Sigmoid colon (tissue), 4 donors: ENCODE measurements around the gene CCDC85B.

ENCODE experiments used
- EP300 ChIP-seq, 4 donors: sonication (generic); formaldehyde crosslinking; IDR thresholded peaks; one replicate each; pipeline ENCODE4 v1.6.1; 2017; ENCODE audit warnings: antibody characterized with exemption in 4 of 4
- TF ChIP-seq, protein P1 (sequence below), 4 experiments: fragments of 450-650 bp in 3 of 4; fragments of 200-600 bp in 1 of 4; IDR thresholded peaks; one replicate each; pipeline ENCODE4 v1.5.1; 2016 to 2019; ENCODE audit warnings: antibody characterized with exemption in 4 of 4, mild to moderate bottlenecking in 3 of 4, moderate library complexity in 2 of 4

DNA sequence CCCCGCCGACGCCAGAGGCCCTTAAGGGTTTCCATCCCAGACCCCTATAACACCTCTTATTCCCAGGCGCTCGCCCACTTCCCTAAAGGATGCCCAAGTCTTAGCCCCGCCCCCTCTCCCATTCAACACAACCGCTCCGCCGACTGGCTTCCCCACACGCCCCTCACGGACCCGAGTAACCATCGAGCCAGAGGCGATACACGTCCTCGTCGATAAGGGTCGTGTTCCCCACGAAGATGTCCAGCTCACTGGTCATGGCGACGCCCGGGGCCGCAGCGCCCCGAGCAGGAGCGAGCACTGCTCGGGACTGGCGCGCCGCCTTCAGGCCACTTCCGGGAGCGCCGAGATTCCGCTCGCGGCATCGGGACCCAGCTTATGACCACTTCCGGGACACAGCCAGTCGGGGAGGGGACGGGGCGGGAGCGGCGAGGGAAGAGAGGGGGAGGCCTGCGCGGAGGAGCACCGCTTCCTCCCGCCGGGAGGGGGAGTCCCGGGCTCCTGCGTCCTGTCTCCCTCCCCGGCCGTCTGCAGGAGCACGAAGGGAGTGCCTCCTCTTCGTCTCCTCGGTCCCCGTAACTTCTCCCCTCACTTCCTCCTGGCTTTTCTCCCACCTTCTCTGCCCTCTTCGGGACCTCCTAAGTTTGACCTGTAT is 2.2 kb upstream of the CCDC85B start, which contains the start of gene FIBP:
- TF ChIP-seq, protein P1, sequence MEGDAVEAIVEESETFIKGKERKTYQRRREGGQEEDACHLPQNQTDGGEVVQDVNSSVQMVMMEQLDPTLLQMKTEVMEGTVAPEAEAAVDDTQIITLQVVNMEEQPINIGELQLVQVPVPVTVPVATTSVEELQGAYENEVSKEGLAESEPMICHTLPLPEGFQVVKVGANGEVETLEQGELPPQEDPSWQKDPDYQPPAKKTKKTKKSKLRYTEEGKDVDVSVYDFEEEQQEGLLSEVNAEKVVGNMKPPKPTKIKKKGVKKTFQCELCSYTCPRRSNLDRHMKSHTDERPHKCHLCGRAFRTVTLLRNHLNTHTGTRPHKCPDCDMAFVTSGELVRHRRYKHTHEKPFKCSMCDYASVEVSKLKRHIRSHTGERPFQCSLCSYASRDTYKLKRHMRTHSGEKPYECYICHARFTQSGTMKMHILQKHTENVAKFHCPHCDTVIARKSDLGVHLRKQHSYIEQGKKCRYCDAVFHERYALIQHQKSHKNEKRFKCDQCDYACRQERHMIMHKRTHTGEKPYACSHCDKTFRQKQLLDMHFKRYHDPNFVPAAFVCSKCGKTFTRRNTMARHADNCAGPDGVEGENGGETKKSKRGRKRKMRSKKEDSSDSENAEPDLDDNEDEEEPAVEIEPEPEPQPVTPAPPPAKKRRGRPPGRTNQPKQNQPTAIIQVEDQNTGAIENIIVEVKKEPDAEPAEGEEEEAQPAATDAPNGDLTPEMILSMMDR (IDR thresholded peaks at IDR 0.05): peak; percentile 85 to 99 (median 91)
- no peak for TF ChIP-seq EP300 (IDR thresholded peaks at IDR 0.05)
